WI38 (cell line): ENCODE data around the gene CCDC148.

Source experiments
- H3K4me3 ChIP-seq: 2 replicates; pipeline ENCODE4 v1.5.1; 2011; ENCODE audit warnings: low read depth, mild to moderate bottlenecking, control low read depth, low read length
- TF ChIP-seq, protein P1 (sequence below): IDR thresholded peaks from 2 replicates; pipeline ENCODE4 v1.5.1; 2012; ENCODE audit warnings: low read depth, mild to moderate bottlenecking, control low read depth, low read length

Gene CCDC148

DNA sequence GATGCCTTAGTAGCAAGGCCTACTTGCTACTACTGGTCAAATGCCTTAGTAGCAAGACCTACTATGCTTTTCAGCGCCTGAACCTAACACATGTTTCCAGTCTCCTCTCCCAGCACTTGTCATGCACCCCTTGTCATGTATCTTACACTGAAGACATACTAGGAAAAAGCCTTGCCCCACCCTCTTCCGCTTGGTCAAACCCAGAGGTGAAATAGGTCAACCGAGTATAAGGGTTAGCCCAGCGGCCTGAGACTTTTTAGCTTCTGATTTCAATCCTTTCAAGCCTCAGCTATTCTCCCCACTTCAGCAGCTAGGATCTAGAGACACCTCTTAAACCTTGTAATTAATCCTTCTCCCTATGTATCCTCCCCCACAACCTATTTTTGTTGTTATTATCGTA lies 281.6 kb downstream of the CCDC148 start:
- no peak overlapping the region for H3K4me3 ChIP-seq
- TF ChIP-seq, protein P1, sequence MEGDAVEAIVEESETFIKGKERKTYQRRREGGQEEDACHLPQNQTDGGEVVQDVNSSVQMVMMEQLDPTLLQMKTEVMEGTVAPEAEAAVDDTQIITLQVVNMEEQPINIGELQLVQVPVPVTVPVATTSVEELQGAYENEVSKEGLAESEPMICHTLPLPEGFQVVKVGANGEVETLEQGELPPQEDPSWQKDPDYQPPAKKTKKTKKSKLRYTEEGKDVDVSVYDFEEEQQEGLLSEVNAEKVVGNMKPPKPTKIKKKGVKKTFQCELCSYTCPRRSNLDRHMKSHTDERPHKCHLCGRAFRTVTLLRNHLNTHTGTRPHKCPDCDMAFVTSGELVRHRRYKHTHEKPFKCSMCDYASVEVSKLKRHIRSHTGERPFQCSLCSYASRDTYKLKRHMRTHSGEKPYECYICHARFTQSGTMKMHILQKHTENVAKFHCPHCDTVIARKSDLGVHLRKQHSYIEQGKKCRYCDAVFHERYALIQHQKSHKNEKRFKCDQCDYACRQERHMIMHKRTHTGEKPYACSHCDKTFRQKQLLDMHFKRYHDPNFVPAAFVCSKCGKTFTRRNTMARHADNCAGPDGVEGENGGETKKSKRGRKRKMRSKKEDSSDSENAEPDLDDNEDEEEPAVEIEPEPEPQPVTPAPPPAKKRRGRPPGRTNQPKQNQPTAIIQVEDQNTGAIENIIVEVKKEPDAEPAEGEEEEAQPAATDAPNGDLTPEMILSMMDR, result no peak

DNA sequence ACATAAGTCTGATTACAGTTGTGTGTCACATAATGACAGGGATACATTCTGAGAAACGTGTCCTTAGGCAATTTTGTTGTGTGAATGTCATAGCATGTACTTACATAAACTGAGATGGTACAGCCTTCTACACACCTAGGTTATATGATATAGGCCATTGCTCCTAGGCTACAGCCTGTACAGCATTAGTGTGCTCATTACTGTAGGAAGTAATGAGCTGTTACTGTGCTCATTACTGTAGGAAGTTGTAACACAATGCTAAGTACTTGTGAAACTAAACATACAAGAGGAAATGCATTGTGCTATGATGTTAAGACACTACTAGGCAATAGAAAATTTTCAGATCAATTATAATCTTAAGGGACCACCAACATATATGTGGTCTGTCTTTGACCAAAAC lies 282.1 kb downstream of the CCDC148 start:
- TF ChIP-seq, protein P1, result no peak
- H3K4me3 ChIP-seq, result no peak overlapping the region

- TF ChIP-seq, protein P1, result no peak
- no peak overlapping the region for H3K4me3 ChIP-seq
Measured at GRCh38 chr2:158172719-158173118, 283.8 kb downstream of the CCDC148 start.

GRCh38 chr2:158154596-158154995 lies 302.0 kb downstream of the CCDC148 start:
- TF ChIP-seq, protein P1, result no peak

GRCh38 chr2:158153270-158154015 lies 303.1 kb downstream of the CCDC148 start:
- H3K4me3 ChIP-seq, result no peak overlapping the region
- TF ChIP-seq, protein P1, result no peak

More at GRCh38 chr2:158154596-158154995, 302.0 kb downstream of the CCDC148 start:
- no peak overlapping the region for H3K4me3 ChIP-seq

DNA sequence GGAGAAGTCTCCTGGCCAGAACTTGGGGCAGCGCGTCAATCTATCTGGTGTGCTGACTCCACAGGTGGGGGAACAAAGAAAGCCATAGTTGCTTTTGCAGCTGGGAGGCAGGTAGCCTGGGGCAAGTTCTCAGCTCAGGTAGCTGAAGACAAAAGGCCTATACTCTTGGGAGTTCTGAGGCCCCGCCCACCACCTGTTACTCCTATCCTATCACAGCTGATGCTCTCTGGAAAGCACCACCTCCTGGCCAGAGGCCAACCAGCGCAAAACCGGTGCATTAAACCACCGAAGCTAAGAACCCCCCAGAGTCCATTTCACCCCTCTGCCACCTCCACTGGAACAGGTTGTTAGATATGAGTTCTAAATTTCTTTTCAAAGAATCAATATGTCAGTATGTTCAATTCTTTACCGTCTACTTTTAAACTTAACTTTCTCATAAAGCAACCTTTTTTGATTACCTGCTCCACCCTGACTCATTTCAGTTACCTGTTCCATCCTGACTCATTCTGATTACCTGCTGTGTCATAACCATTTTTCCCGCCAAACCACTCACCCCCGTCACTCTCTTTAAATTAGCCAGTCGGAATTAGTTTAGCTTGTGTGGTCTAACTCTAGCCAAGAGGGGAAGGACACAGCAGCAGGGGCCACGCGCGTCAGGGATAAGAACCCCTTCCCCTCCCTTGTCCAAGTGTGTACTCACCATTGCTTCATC lies 311.5 kb downstream of the CCDC148 start:
- no peak overlapping the region for H3K4me3 ChIP-seq
- TF ChIP-seq, protein P1, result no peak
